Endothelial cell of umbilical vein (primary cell): ENCODE data around the gene CTBP1. TPM values are rescaled to one million over a fixed set of nuclear protein-coding genes. Genes with fewer than 3 reads are reported as not detected.

ENCODE experiments used
- BruUV-seq: library from RNA; stranded (reverse); fragments of 400-500 nt; replicated peaks from 2 replicates; lab custom pipeline; 2021; lab: Mats Ljungman, UMichigan
- CTCF ChIA-PET: fragments of 300-600, 350-600 bp; sonication (Branson Sonifier 250); formaldehyde crosslinking; loops from one replicate; lab custom pipeline; 2021; ENCODE audit warnings: antibody characterized with exemption, inconsistent platforms; lab: Charles Lee
- POLR2A ChIA-PET: fragments of 300-600, 350-600 bp; sonication (Branson Sonifier 250); formaldehyde crosslinking; loops from one replicate; lab custom pipeline; 2021; ENCODE audit warnings: antibody characterized with exemption, inconsistent platforms; lab: Charles Lee
- DNase-seq: peaks from one replicate; pipeline ENCODE4 v3.0.0-alpha.2; 2011; ENCODE audit warnings: low read depth, low spot score
- FAIRE-seq: peaks from 2 replicates; lab custom pipeline; 2011; peaks lifted over from hg19 to GRCh38; lab: Jason Lieb, UNC
- H2AFZ ChIP-seq: 2 replicates; pipeline ENCODE4 v1.6.0; 2012; ENCODE audit warnings: low read depth, low read length, control low read depth, inconsistent platforms
- H3K27ac ChIP-seq: 2 replicates; pipeline ENCODE4 v1.5.1; 2011; ENCODE audit warnings: low read depth, mild to moderate bottlenecking, control low read depth, low read length, moderate library complexity; ENCODE audit not compliant: insufficient read depth
- H3K27me3 ChIP-seq, 2 experiments: 2 replicates each; pipeline versions ENCODE4 v1.6.0 to v1.6.1; 2011; ENCODE audit warnings: low read length in 2 of 2, mixed read lengths in 1 of 2; ENCODE audit not compliant: control insufficient read depth in 2 of 2, insufficient read depth in 2 of 2
- H3K36me3 ChIP-seq, 2 experiments: 2 replicates in 1 of 2; 3 replicates in 1 of 2; pipeline ENCODE4 v1.5.1; 2011; ENCODE audit warnings: low read length in 2 of 2, mild to moderate bottlenecking in 1 of 2, moderate library complexity in 1 of 2; ENCODE audit not compliant: control insufficient read depth in 2 of 2, insufficient read depth in 2 of 2; ENCODE audit errors: extremely low read depth in 1 of 2
- H3K4me1 ChIP-seq: 3 replicates; pipeline ENCODE4 v1.5.1; 2011; ENCODE audit warnings: mild to moderate bottlenecking, low read length; ENCODE audit not compliant: control insufficient read depth, insufficient read depth; ENCODE audit errors: extremely low read depth
- H3K4me2 ChIP-seq: 2 replicates; pipeline ENCODE4 v1.6.1; 2011; ENCODE audit warnings: low read length, control low read depth, mixed read lengths; ENCODE audit not compliant: insufficient read depth
- H3K4me3 ChIP-seq, 3 experiments: fragments of 200-600 bp in 1 of 3; sonication (generic), shearing (Covaris generic) in 1 of 3; replicated peaks in 1 of 3; 2 replicates each; pipeline ENCODE4 v1.5.1; 2011 to 2016; ENCODE audit warnings: control low read depth in 3 of 3, low read length in 3 of 3, mild to moderate bottlenecking in 2 of 3, inconsistent platforms in 1 of 3, low read depth in 1 of 3, moderate library complexity in 1 of 3; ENCODE audit not compliant: insufficient read depth in 1 of 3
- H3K79me2 ChIP-seq: 2 replicates; pipeline ENCODE4 v1.6.0; 2012; ENCODE audit warnings: low read length, inconsistent platforms; ENCODE audit not compliant: control insufficient read depth, insufficient read depth
- H3K9ac ChIP-seq: replicated peaks from 2 replicates; pipeline ENCODE3; 2011; ENCODE audit warnings: low read length, control low read depth; ENCODE audit not compliant: insufficient read depth; ENCODE audit errors: extremely low read depth
- H3K9me1 ChIP-seq: replicated peaks from 3 replicates; pipeline ENCODE4 v1.6.0; 2011; ENCODE audit warnings: mild to moderate bottlenecking, low read length; ENCODE audit not compliant: control insufficient read depth, insufficient read depth; ENCODE audit errors: extremely low read depth
- H3K9me3 ChIP-seq: replicated peaks from 2 replicates; pipeline ENCODE4 v1.5.1; 2012; ENCODE audit warnings: low read length, inconsistent platforms; ENCODE audit not compliant: control insufficient read depth, insufficient read depth
- H4K20me1 ChIP-seq: replicated peaks from 2 replicates; pipeline ENCODE3; 2011; ENCODE audit warnings: mild to moderate bottlenecking, low read length; ENCODE audit not compliant: control insufficient read depth, insufficient read depth; ENCODE audit errors: extremely low read depth
- EZH2 ChIP-seq: IDR thresholded peaks from 2 replicates; pipeline ENCODE4 v1.6.1; 2012; ENCODE audit warnings: borderline replicate concordance, low read depth, mild to moderate bottlenecking, moderate library complexity, low read length, inconsistent platforms; ENCODE audit not compliant: severe bottlenecking
- FOS ChIP-seq: IDR thresholded peaks from 2 replicates; pipeline ENCODE4 v1.6.1; 2011; ENCODE audit warnings: mild to moderate bottlenecking, low read length, moderate library complexity, borderline replicate concordance; ENCODE audit not compliant: insufficient read depth
- GATA2 ChIP-seq: IDR thresholded peaks from 2 replicates; pipeline ENCODE4 v1.7.0; 2011; ENCODE audit warnings: low read depth, mild to moderate bottlenecking, moderate library complexity, mixed read lengths, low read length; ENCODE audit not compliant: insufficient read length, insufficient read depth
- JUN ChIP-seq: IDR thresholded peaks from 2 replicates; pipeline ENCODE4 v1.6.1; 2011; ENCODE audit warnings: borderline replicate concordance, low read depth; ENCODE audit not compliant: insufficient read length, insufficient read depth
- MYC ChIP-seq: IDR thresholded peaks from one replicate; pipeline ENCODE4 v1.6.1; 2011; ENCODE audit warnings: mild to moderate bottlenecking, low read depth, low read length
- POLR2A ChIP-seq: IDR thresholded peaks from 2 replicates; pipeline ENCODE4 v1.6.1; 2012; ENCODE audit warnings: low read depth, mild to moderate bottlenecking, control low read depth, low read length
- POLR2AphosphoS5 ChIP-seq: IDR thresholded peaks from 2 replicates; pipeline ENCODE4 v1.6.1; 2012; ENCODE audit warnings: low read depth, mild to moderate bottlenecking, control low read depth, low read length, moderate library complexity; ENCODE audit not compliant: insufficient read depth
- dilution Hi-C: fragments of 300-500 bp; cut with MboI; formaldehyde crosslinking; loops from one replicate; pipeline ENCODE4 v1.15.0; 2019; ENCODE audit warnings: low sequenced_read_pairs; ENCODE audit not compliant: extremely low pct_ligation_motif_present
- intact Hi-C: fragments of 100-400 bp; cut with micrococcal nuclease; formaldehyde crosslinking; loops from one replicate; pipeline ENCODE4 v1.10.0; 2022
- polyA plus RNA-seq, 4 experiments: library from polyadenylated mRNA; depleted of rRNA in 3 of 4; stranded (reverse) in 3 of 4; unstranded in 1 of 4; fragments of >200 nt; gene quantifications; 2 replicates each; pipeline versions ENCODE4 v1.2.1 to v1.2.3, GENCODE V29; 2011 to 2012; ENCODE audit warnings: missing spikeins in 1 of 4
- total RNA-seq: library from RNA; stranded (reverse); gene quantifications from 2 replicates; pipeline ENCODE4 v1.2.3, GENCODE V29; 2021
- TF ChIP-seq, protein P1 (sequence below), 2 donors: IDR thresholded peaks; 1 replicate in 1 of 2; 2 replicates in 1 of 2; pipeline ENCODE4 v1.5.1; 2011; ENCODE audit warnings: low read length in 2 of 2, mild to moderate bottlenecking in 2 of 2, moderate library complexity in 2 of 2, control low read depth in 1 of 2, inconsistent platforms in 1 of 2, low read depth in 1 of 2; ENCODE audit not compliant: insufficient read depth in 1 of 2; ENCODE audit errors: extremely low read depth in 1 of 2
- TF ChIP-seq, protein P2 (sequence below): IDR thresholded peaks from 2 replicates; pipeline ENCODE4 v1.6.1; 2011; ENCODE audit not compliant: insufficient read depth, insufficient read length

The CTBP1 gene
- total and polyA plus RNA-seq, 2 donors (not counting 3 experiments of a cell fraction or from before 2014, with no cell fraction given), result 165 to 167 TPM

DNA sequence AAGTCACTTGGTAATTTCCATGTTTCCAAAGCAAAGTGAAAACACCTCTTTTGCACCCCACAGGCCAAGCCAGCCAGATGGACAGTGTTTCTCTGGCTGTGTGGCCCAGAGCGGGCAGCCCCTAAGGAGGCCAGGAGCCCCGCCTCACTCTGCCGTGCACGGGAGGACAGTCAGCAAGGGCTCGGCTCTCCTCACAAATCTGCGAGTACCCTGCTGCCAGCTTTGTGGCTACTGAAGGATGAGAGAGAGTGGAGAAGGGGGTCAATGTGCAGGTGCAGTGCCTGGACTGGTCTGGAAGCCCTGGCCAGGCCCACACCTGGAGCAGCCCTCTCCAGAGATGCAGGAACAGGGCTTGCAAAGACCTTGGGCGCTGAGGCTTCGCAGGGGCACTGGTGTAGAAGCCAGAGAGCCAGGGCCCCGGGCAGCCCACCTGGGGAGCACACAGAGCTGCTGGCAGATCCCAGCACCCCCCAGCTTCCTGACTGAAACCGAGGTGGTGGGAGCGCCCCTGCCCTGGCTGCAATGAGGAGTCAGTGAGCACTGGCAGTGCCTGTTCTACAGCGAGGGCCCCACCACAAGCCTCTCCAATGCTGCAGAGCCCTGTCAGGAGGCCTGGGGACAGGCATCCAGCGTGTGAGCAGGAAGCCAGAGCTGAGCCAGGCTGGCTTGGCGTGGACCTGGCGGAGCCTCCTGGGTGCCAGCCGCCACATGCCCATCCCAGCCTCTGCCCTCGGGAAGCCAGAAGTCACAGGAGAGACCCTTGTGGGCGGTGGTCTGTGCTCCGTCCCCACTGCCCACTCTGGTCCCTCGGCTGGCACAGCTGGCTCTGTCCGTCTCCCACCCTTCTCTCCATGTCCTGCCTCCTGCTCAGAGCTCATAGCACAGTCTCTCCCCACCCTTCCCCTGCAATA lies 80.5 kb downstream of the CTBP1 start:
- Histone ChIP-seq H3K27ac (no peak overlapping the region), H3K4me2 (no peak overlapping the region)
- dilution Hi-C loops, result no loop called here

More for the DNA sequence above, 80.5 kb downstream of the CTBP1 start:
- FAIRE-seq, result no peak
- DNase-seq, result no peak
- no peak overlapping the region for H3K9ac ChIP-seq
- H3K4me1 ChIP-seq, result peaks cover 3% of the 10 kb centered on the region
- H2AFZ ChIP-seq, result no peak overlapping the region
- peaks cover 32% of the 10 kb centered on the region in 2 experiments for H3K27me3 ChIP-seq
- no peaks in the 10 kb centered on the region for H4K20me1 ChIP-seq
- POLR2A ChIA-PET, result no interaction called here
- CTCF ChIA-PET, result interaction anchor here (0.9 to 5.3 kb wide), 8 partner anchors 19 to 188 kb away, joined by 3 to 52 read pairs (median 4); partner anchors contain the start of genes CTBP1 and UVSSA
- H3K79me2 ChIP-seq, result no peaks in the 10 kb centered on the region
- no peak overlapping the region for H3K4me3 ChIP-seq
- BruUV-seq, result no TSS peak
- no peak for TF ChIP-seq FOS
- TF ChIP-seq, protein P1, sequence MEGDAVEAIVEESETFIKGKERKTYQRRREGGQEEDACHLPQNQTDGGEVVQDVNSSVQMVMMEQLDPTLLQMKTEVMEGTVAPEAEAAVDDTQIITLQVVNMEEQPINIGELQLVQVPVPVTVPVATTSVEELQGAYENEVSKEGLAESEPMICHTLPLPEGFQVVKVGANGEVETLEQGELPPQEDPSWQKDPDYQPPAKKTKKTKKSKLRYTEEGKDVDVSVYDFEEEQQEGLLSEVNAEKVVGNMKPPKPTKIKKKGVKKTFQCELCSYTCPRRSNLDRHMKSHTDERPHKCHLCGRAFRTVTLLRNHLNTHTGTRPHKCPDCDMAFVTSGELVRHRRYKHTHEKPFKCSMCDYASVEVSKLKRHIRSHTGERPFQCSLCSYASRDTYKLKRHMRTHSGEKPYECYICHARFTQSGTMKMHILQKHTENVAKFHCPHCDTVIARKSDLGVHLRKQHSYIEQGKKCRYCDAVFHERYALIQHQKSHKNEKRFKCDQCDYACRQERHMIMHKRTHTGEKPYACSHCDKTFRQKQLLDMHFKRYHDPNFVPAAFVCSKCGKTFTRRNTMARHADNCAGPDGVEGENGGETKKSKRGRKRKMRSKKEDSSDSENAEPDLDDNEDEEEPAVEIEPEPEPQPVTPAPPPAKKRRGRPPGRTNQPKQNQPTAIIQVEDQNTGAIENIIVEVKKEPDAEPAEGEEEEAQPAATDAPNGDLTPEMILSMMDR (IDR thresholded peaks at IDR 0.05; ENCODE audit: extremely low read depth in 1 of 2, insufficient read depth in 1 of 2, low read depth in 1 of 2, low read length in 2 of 2), result no peak
- no peak for TF ChIP-seq GATA2
- TF ChIP-seq POLR2AphosphoS5, result no peak
- no peak for TF ChIP-seq JUN
- no peak for TF ChIP-seq EZH2
- TF ChIP-seq POLR2A, result no peak
- no peak for TF ChIP-seq MYC
- TF ChIP-seq, protein P2, sequence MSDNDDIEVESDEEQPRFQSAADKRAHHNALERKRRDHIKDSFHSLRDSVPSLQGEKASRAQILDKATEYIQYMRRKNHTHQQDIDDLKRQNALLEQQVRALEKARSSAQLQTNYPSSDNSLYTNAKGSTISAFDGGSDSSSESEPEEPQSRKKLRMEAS, result no peak
- no peaks in the 10 kb centered on the region for H3K9me1 ChIP-seq
- H3K36me3 ChIP-seq, result no peaks in the 10 kb centered on the region
- intact Hi-C loops, result no loop called here
- no peaks in the 10 kb centered on the region for H3K9me3 ChIP-seq
